ENCODE measurements around the gene DIAPH3.

The DIAPH3 gene

GRCh38 chr13:59710996-59711701, 452.6 kb downstream of the DIAPH3 start:
- H3K4me3 Mint-ChIP-seq = no peak overlapping the region
- no peaks in the 10 kb centered on the region for H3K36me3 Mint-ChIP-seq (ENCODE audit: low read depth)
- no peak overlapping the region for H3K27ac Mint-ChIP-seq
- H3K4me1 Mint-ChIP-seq (ENCODE audit: low read depth) = no peaks in the 10 kb centered on the region
- no peaks in the 10 kb centered on the region for H3K27me3 Mint-ChIP-seq
- intact Hi-C loops (cut with micrococcal nuclease) = no loop called here
- no peaks in the 10 kb centered on the region for H3K9me3 Mint-ChIP-seq

- H3K27ac Mint-ChIP-seq = no peak overlapping the region
- H3K27me3 Mint-ChIP-seq = no peaks in the 10 kb centered on the region
- intact Hi-C loops (cut with micrococcal nuclease) = no loop called here
- H3K4me3 Mint-ChIP-seq = no peak overlapping the region
- no peaks in the 10 kb centered on the region for H3K36me3 Mint-ChIP-seq (ENCODE audit: low read depth)
- no peaks in the 10 kb centered on the region for H3K9me3 Mint-ChIP-seq
- H3K4me1 Mint-ChIP-seq (ENCODE audit: low read depth) = no peaks in the 10 kb centered on the region
Observed at GRCh38 chr13:59710416-59710815, 453.3 kb downstream of the DIAPH3 start.

GRCh38 chr13:59706101-59706976, 457.4 kb downstream of the DIAPH3 start:
- Mint-ChIP-seq H3K4me3 (no peak overlapping the region), H3K36me3 (ENCODE audit: low read depth) (no peaks in the 10 kb centered on the region), H3K4me1 (ENCODE audit: low read depth) (no peaks in the 10 kb centered on the region), H3K27me3 (no peaks in the 10 kb centered on the region), H3K27ac (no peak overlapping the region), H3K9me3 (no peaks in the 10 kb centered on the region)
- intact Hi-C loops (cut with micrococcal nuclease) = no loop called here

- Mint-ChIP-seq H3K27ac (no peak overlapping the region), H3K4me1 (ENCODE audit: low read depth) (no peaks in the 10 kb centered on the region), H3K36me3 (ENCODE audit: low read depth) (no peaks in the 10 kb centered on the region), H3K27me3 (no peaks in the 10 kb centered on the region), H3K9me3 (no peaks in the 10 kb centered on the region), H3K4me3 (no peak overlapping the region)
- intact Hi-C loops (cut with micrococcal nuclease) = no loop called here
Observed at GRCh38 chr13:59702269-59702668, 461.5 kb downstream of the DIAPH3 start.

GRCh38 chr13:59701261-59701660, 462.5 kb downstream of the DIAPH3 start:
- Mint-ChIP-seq H3K9me3 (no peaks in the 10 kb centered on the region), H3K27ac (no peak overlapping the region), H3K36me3 (ENCODE audit: low read depth) (no peaks in the 10 kb centered on the region), H3K4me3 (no peak overlapping the region), H3K4me1 (ENCODE audit: low read depth) (no peaks in the 10 kb centered on the region), H3K27me3 (no peaks in the 10 kb centered on the region)
- intact Hi-C loops (cut with micrococcal nuclease) = no loop called here

GRCh38 chr13:59700281-59700680, 463.4 kb downstream of the DIAPH3 start:
- Mint-ChIP-seq H3K36me3 (ENCODE audit: low read depth) (no peaks in the 10 kb centered on the region), H3K4me1 (ENCODE audit: low read depth) (no peaks in the 10 kb centered on the region), H3K27ac (no peak overlapping the region), H3K27me3 (no peaks in the 10 kb centered on the region), H3K9me3 (no peaks in the 10 kb centered on the region), H3K4me3 (no peak overlapping the region)
- intact Hi-C loops (cut with micrococcal nuclease) = no loop called here

GRCh38 chr13:59696271-59696670, 467.5 kb downstream of the DIAPH3 start:
- Mint-ChIP-seq H3K27me3 (no peaks in the 10 kb centered on the region), H3K9me3 (no peaks in the 10 kb centered on the region), H3K27ac (no peak overlapping the region), H3K4me1 (ENCODE audit: low read depth) (no peaks in the 10 kb centered on the region), H3K4me3 (no peak overlapping the region), H3K36me3 (ENCODE audit: low read depth) (no peaks in the 10 kb centered on the region)
- intact Hi-C loops (cut with micrococcal nuclease) = no loop called here

GRCh38 chr13:59691501-59692066, 472.1 kb downstream of the DIAPH3 start:
- intact Hi-C loops (cut with micrococcal nuclease) = no loop called here
- H3K4me3 Mint-ChIP-seq = no peak overlapping the region
- no peak overlapping the region for H3K27ac Mint-ChIP-seq
- no peaks in the 10 kb centered on the region for H3K36me3 Mint-ChIP-seq (ENCODE audit: low read depth)
- no peaks in the 10 kb centered on the region for H3K27me3 Mint-ChIP-seq
- no peaks in the 10 kb centered on the region for H3K9me3 Mint-ChIP-seq
- no peaks in the 10 kb centered on the region for H3K4me1 Mint-ChIP-seq (ENCODE audit: low read depth)

- H3K36me3 Mint-ChIP-seq (ENCODE audit: low read depth) = no peaks in the 10 kb centered on the region
- no peaks in the 10 kb centered on the region for H3K27me3 Mint-ChIP-seq
- no peak overlapping the region for H3K4me3 Mint-ChIP-seq
- H3K4me1 Mint-ChIP-seq (ENCODE audit: low read depth) = no peaks in the 10 kb centered on the region
- no peaks in the 10 kb centered on the region for H3K9me3 Mint-ChIP-seq
- intact Hi-C loops (cut with micrococcal nuclease) = no loop called here
- no peak overlapping the region for H3K27ac Mint-ChIP-seq
Observed at GRCh38 chr13:59690857-59691500, 472.7 kb downstream of the DIAPH3 start.

- no peaks in the 10 kb centered on the region for H3K9me3 Mint-ChIP-seq
- intact Hi-C loops (cut with micrococcal nuclease) = loop anchor here (10.0 kb wide), 1 partner anchor 216 kb away; no protein-coding TSS in a partner anchor
- H3K4me1 Mint-ChIP-seq (ENCODE audit: low read depth) = no peaks in the 10 kb centered on the region
- H3K36me3 Mint-ChIP-seq (ENCODE audit: low read depth) = no peaks in the 10 kb centered on the region
- H3K4me3 Mint-ChIP-seq = no peak overlapping the region
- no peak overlapping the region for H3K27ac Mint-ChIP-seq
- no peaks in the 10 kb centered on the region for H3K27me3 Mint-ChIP-seq
Observed at GRCh38 chr13:59689057-59689456, 474.7 kb downstream of the DIAPH3 start.

- H3K36me3 Mint-ChIP-seq (ENCODE audit: low read depth) = no peaks in the 10 kb centered on the region
- intact Hi-C loops (cut with micrococcal nuclease) = loop anchor here (10.0 kb wide), 1 partner anchor 218 kb away; no protein-coding TSS in a partner anchor
- no peaks in the 10 kb centered on the region for H3K9me3 Mint-ChIP-seq
- H3K4me3 Mint-ChIP-seq = no peak overlapping the region
- H3K4me1 Mint-ChIP-seq (ENCODE audit: low read depth) = peaks cover 15% of the 10 kb centered on the region
- H3K27ac Mint-ChIP-seq = no peak overlapping the region
- H3K27me3 Mint-ChIP-seq = no peaks in the 10 kb centered on the region
Observed at GRCh38 chr13:59686798-59687394, 476.8 kb downstream of the DIAPH3 start.

GRCh38 chr13:59684105-59684504, 479.6 kb downstream of the DIAPH3 start:
- intact Hi-C loops (cut with micrococcal nuclease) = loop anchor here (10.0 kb wide), 1 partner anchor 221 kb away; no protein-coding TSS in a partner anchor

GRCh38 chr13:59681636-59682311, 482.0 kb downstream of the DIAPH3 start:
- intact Hi-C loops (cut with micrococcal nuclease) = loop anchor here (2.0 to 10.0 kb wide), 3 partner anchors 89 to 653 kb away; no protein-coding TSS in a partner anchor
- no peak overlapping the region for H3K27ac Mint-ChIP-seq
- H3K27me3 Mint-ChIP-seq = no peaks in the 10 kb centered on the region
- no peaks in the 10 kb centered on the region for H3K36me3 Mint-ChIP-seq (ENCODE audit: low read depth)
- H3K4me1 Mint-ChIP-seq (ENCODE audit: low read depth) = peaks cover 15% of the 10 kb centered on the region
- no peaks in the 10 kb centered on the region for H3K9me3 Mint-ChIP-seq
- no peak overlapping the region for H3K4me3 Mint-ChIP-seq

More at GRCh38 chr13:59684105-59684504, 479.6 kb downstream of the DIAPH3 start:
- Mint-ChIP-seq H3K36me3 (ENCODE audit: low read depth) (no peaks in the 10 kb centered on the region), H3K4me3 (no peak overlapping the region), H3K27me3 (no peaks in the 10 kb centered on the region), H3K4me1 (ENCODE audit: low read depth) (peaks cover 15% of the 10 kb centered on the region), H3K27ac (no peak overlapping the region), H3K9me3 (no peaks in the 10 kb centered on the region)

Data from dendritic cell treated with granulocyte-macrophage colony-stimulating factor and Interleukin-4, amounts not matched to agents 40 ng/mL and 50 ng/mL, for 4 days (primary cell).